HL-60 (cell line): ENCODE measurements around the gene CNTNAP2.

Experiments used
- GABPA ChIP-seq: IDR thresholded peaks from 2 replicates; pipeline ENCODE4 v1.6.1; 2012; ENCODE audit warnings: low read depth
- POLR2AphosphoS5 ChIP-seq: IDR thresholded peaks from 2 replicates; pipeline ENCODE4 v1.6.1; 2012; ENCODE audit warnings: low read depth
- TF ChIP-seq, protein P1 (sequence below): IDR thresholded peaks from one replicate; pipeline ENCODE4 v1.5.1; 2011; ENCODE audit warnings: low read length, control low read depth, inconsistent platforms; ENCODE audit not compliant: insufficient read depth
- TF ChIP-seq, protein P2 (sequence below): IDR thresholded peaks from 2 replicates; pipeline ENCODE4 v1.6.1; 2012; ENCODE audit warnings: low read depth; ENCODE audit not compliant: insufficient replicate concordance

DNA sequence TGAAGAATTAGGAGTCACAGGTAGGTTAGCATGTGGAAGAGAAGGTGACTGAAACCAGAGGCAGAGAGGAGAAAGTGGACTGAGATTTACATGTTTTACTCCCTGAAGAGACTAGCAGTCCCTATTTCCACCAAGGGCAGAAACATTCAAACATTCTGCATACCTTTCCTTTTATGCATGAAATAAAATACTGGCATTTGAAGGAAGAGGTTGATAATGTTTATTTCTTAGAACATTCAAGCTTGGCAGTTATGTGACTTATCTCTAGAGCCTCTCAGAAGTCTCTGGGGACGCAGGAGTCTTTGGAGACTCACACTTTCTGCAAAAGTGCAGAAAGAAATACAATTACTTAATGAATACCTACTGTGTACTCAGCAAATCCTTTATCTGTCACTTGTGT lies 1966.8 kb downstream of the CNTNAP2 start:
- TF ChIP-seq, protein P1, sequence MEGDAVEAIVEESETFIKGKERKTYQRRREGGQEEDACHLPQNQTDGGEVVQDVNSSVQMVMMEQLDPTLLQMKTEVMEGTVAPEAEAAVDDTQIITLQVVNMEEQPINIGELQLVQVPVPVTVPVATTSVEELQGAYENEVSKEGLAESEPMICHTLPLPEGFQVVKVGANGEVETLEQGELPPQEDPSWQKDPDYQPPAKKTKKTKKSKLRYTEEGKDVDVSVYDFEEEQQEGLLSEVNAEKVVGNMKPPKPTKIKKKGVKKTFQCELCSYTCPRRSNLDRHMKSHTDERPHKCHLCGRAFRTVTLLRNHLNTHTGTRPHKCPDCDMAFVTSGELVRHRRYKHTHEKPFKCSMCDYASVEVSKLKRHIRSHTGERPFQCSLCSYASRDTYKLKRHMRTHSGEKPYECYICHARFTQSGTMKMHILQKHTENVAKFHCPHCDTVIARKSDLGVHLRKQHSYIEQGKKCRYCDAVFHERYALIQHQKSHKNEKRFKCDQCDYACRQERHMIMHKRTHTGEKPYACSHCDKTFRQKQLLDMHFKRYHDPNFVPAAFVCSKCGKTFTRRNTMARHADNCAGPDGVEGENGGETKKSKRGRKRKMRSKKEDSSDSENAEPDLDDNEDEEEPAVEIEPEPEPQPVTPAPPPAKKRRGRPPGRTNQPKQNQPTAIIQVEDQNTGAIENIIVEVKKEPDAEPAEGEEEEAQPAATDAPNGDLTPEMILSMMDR = no peak
- TF ChIP-seq GABPA = no peak
- no peak for TF ChIP-seq POLR2AphosphoS5
- TF ChIP-seq, protein P2, sequence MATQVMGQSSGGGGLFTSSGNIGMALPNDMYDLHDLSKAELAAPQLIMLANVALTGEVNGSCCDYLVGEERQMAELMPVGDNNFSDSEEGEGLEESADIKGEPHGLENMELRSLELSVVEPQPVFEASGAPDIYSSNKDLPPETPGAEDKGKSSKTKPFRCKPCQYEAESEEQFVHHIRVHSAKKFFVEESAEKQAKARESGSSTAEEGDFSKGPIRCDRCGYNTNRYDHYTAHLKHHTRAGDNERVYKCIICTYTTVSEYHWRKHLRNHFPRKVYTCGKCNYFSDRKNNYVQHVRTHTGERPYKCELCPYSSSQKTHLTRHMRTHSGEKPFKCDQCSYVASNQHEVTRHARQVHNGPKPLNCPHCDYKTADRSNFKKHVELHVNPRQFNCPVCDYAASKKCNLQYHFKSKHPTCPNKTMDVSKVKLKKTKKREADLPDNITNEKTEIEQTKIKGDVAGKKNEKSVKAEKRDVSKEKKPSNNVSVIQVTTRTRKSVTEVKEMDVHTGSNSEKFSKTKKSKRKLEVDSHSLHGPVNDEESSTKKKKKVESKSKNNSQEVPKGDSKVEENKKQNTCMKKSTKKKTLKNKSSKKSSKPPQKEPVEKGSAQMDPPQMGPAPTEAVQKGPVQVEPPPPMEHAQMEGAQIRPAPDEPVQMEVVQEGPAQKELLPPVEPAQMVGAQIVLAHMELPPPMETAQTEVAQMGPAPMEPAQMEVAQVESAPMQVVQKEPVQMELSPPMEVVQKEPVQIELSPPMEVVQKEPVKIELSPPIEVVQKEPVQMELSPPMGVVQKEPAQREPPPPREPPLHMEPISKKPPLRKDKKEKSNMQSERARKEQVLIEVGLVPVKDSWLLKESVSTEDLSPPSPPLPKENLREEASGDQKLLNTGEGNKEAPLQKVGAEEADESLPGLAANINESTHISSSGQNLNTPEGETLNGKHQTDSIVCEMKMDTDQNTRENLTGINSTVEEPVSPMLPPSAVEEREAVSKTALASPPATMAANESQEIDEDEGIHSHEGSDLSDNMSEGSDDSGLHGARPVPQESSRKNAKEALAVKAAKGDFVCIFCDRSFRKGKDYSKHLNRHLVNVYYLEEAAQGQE = no peak
